ENCODE measurements around the gene SEC16A. TPM values are rescaled to one million over a fixed set of nuclear protein-coding genes. Genes with fewer than 3 reads are reported as not detected.

SEC16A gene
- total RNA-seq, 1 donor from 2014 or later = 66.1 TPM

GRCh38 chr9:136511670-136512592 is 29.1 kb upstream of the SEC16A start:
- Histone ChIP-seq H3K27ac (peak overlapping the region; percentile 14 to 49), H3K4me3 (no peak overlapping the region), H3K36me3 (peaks cover 97 to 100% of the 10 kb centered on the region in 2 donors), H3K9me3 (no peaks in the 10 kb centered on the region), H3K4me1 (no peaks in the 10 kb centered on the region), H3K27me3 (no peaks in the 10 kb centered on the region)
- no peak for DNase-seq (ENCODE audit: low spot score in 2 of 2)
- TF ChIP-seq, protein P1, sequence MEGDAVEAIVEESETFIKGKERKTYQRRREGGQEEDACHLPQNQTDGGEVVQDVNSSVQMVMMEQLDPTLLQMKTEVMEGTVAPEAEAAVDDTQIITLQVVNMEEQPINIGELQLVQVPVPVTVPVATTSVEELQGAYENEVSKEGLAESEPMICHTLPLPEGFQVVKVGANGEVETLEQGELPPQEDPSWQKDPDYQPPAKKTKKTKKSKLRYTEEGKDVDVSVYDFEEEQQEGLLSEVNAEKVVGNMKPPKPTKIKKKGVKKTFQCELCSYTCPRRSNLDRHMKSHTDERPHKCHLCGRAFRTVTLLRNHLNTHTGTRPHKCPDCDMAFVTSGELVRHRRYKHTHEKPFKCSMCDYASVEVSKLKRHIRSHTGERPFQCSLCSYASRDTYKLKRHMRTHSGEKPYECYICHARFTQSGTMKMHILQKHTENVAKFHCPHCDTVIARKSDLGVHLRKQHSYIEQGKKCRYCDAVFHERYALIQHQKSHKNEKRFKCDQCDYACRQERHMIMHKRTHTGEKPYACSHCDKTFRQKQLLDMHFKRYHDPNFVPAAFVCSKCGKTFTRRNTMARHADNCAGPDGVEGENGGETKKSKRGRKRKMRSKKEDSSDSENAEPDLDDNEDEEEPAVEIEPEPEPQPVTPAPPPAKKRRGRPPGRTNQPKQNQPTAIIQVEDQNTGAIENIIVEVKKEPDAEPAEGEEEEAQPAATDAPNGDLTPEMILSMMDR (IDR thresholded peaks at IDR 0.05) = no peak
- intact Hi-C loops (cut with DNase I) = no loop called here

DNA sequence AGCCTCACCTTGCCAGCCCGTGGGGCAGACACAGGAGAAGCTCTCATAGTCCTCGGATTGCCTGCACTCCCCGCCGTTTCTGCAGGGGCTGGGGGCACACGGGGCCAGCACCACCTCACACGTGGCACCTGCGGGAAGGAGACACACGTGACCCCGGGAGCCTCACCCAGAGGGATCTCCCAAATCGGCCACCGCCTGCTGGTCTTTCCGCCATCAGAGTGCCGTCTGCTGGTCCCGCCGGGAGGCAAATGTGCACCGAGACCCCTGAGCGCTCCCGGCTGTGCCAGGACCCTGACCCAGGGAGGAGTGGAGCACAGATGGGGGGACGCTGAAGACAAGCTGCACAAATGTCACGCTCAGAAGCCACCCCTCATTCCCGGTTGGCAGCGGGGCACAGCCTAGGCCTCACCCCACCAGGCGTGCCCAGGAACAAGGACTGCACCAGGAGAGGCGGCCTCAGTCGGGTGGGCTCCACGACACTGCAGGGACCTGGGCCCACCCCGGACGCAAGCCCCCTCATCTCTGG is 28.4 kb upstream of the SEC16A start:
- H3K27me3 ChIP-seq = no peaks in the 10 kb centered on the region
- H3K27ac ChIP-seq = peak overlapping the region in 1 of 2 donors; percentile 49
- no peaks in the 10 kb centered on the region for H3K9me3 ChIP-seq
- TF ChIP-seq, protein P1 (IDR thresholded peaks at IDR 0.05) = no peak
- intact Hi-C loops (cut with DNase I) = no loop called here
- H3K4me1 ChIP-seq = no peaks in the 10 kb centered on the region
- peaks cover 99 to 100% of the 10 kb centered on the region in 2 donors for H3K36me3 ChIP-seq
- no peak overlapping the region for H3K4me3 ChIP-seq
- DNase-seq (ENCODE audit: low spot score in 2 of 2) = no peak

- no peaks in the 10 kb centered on the region for H3K9me3 ChIP-seq
- H3K27ac ChIP-seq = peak overlapping the region in 1 of 2 donors; percentile 49
- DNase-seq (ENCODE audit: low spot score in 2 of 2) = no peak
- TF ChIP-seq, protein P1 (IDR thresholded peaks at IDR 0.05) = no peak
- no peaks in the 10 kb centered on the region for H3K4me1 ChIP-seq
- intact Hi-C loops (cut with DNase I) = no loop called here
- no peak overlapping the region for H3K4me3 ChIP-seq
- H3K27me3 ChIP-seq = no peaks in the 10 kb centered on the region
- H3K36me3 ChIP-seq = peaks cover 99 to 100% of the 10 kb centered on the region in 2 donors
These were observed 27.7 kb upstream of the SEC16A start for GRCh38 chr9:136510561-136510960.

DNA sequence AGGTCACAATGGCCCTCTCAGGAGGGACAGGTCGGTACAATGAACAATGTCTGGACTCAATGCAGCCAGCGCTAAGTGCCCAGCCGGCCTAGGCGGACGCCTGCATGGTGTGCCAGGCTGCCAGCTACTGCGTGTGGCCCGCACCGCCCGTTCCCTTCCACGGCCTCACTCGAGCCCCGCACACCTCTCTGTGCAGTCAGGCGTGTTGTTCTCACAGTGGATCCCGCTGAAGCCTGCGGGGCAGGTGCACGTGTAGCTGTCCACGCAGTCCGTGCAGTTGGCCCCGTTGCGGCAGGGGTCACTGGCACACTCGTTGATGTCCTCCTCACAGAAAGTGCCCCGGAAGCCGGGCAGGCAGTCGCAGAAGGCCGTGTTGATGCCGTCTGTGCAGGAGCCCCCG is 26.7 kb upstream of the SEC16A start:
- Histone ChIP-seq H3K4me3 (no peak overlapping the region), H3K9me3 (no peaks in the 10 kb centered on the region), H3K36me3 (peaks cover 100% of the 10 kb centered on the region in 2 donors), H3K4me1 (no peaks in the 10 kb centered on the region), H3K27ac (no peak overlapping the region), H3K27me3 (no peaks in the 10 kb centered on the region)
- intact Hi-C loops (cut with DNase I) = no loop called here
- DNase-seq (ENCODE audit: low spot score in 2 of 2) = no peak
- TF ChIP-seq, protein P1 (IDR thresholded peaks at IDR 0.05) = no peak

DNA sequence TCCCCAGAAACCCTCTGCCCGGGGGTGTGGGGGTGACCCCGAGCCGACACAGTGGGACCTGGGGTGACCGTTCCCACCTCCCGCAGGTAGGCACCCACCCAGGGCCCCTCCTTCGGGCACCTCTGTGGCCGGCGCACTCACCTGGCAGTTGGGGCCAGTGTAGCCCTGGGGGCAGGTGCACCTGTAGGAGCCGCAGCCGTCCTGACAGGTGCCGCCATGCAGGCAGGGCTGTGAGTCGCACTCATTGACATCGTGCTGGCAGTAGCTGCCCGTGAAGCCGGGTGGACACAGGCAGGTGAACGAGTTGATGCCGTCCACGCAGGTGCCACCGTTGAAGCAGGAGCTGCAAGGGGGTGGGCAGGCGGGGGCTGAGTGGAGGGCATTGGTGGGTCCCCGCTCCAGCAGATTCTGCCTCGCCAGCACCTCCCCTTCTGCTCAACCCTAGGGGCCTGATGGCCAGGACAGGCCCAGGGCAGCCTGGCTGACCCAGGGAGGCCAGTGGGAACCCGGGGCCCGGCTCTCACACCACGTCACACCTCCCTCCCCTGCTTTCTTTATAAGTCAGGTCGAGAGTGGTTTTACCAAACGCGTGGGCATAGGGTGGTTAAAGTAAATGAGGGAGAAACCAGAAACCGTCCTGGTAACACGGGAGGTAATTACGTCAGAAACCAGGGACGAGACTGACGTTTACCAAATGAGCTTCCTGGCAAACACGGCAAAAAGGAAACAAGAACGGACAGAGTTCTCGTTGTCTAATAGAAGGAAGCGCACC is 26.1 kb upstream of the SEC16A start:
- peaks cover 100% of the 10 kb centered on the region in 2 donors for H3K36me3 ChIP-seq
- intact Hi-C loops (cut with DNase I) = no loop called here
- H3K4me1 ChIP-seq = no peaks in the 10 kb centered on the region
- no peaks in the 10 kb centered on the region for H3K9me3 ChIP-seq
- TF ChIP-seq, protein P1 (IDR thresholded peaks at IDR 0.05) = no peak
- DNase-seq (ENCODE audit: low spot score in 2 of 2) = no peak
- no peak overlapping the region for H3K27ac ChIP-seq
- H3K4me3 ChIP-seq = no peak overlapping the region
- H3K27me3 ChIP-seq = no peaks in the 10 kb centered on the region
